DOHH2 (cell line): ENCODE data around the gene PRKN.

Source experiments
- EZH2phosphoT487 ChIP-seq: fragments of 200-600 bp; sonication (generic); IDR thresholded peaks from 2 replicates; pipeline ENCODE4 v1.6.1; 2017; ENCODE audit warnings: borderline replicate concordance, mild to moderate bottlenecking, antibody characterized with exemption, low read length, moderate library complexity, mixed read lengths
- TF ChIP-seq, protein P1 (sequence below): fragments of 200-600 bp; sonication (generic); IDR thresholded peaks from one replicate; pipeline ENCODE4 v1.5.1; 2014; ENCODE audit warnings: antibody characterized with exemption, mild to moderate bottlenecking, low read depth, low read length; ENCODE audit not compliant: poor library complexity, severe bottlenecking

DNA sequence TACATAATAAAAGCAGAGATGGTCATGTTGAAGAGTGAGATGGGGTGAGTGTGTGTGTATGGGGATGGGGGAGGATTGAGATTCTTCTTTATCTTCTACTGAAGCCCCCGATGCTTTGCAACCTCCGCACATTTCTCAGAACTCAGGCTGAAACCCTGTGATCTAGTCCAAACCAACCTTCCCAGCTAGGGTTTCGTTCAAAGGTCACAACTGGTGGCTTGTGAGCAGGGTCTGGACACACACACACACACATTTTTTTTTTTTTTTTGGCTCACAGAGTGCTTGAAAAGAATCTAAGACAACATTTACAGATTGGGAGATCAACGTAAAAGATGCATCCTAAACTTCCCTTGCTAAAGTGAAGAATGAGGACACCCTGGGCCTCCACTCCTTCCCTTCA is 1228.7 kb downstream of the PRKN start:
- TF ChIP-seq, protein P1, sequence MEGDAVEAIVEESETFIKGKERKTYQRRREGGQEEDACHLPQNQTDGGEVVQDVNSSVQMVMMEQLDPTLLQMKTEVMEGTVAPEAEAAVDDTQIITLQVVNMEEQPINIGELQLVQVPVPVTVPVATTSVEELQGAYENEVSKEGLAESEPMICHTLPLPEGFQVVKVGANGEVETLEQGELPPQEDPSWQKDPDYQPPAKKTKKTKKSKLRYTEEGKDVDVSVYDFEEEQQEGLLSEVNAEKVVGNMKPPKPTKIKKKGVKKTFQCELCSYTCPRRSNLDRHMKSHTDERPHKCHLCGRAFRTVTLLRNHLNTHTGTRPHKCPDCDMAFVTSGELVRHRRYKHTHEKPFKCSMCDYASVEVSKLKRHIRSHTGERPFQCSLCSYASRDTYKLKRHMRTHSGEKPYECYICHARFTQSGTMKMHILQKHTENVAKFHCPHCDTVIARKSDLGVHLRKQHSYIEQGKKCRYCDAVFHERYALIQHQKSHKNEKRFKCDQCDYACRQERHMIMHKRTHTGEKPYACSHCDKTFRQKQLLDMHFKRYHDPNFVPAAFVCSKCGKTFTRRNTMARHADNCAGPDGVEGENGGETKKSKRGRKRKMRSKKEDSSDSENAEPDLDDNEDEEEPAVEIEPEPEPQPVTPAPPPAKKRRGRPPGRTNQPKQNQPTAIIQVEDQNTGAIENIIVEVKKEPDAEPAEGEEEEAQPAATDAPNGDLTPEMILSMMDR: no peak
- no peak for TF ChIP-seq EZH2phosphoT487
